Astrocyte of the cerebellum (primary cell): ENCODE data around the gene MYO1D.
A peak's percentile ranks its signal among the peaks of the same experiment; 100 is the strongest.

ENCODE experiments used
- DNase-seq: peaks from one replicate; pipeline ENCODE4 v3.0.0-alpha.2; 2011; ENCODE audit warnings: low read depth
- H3K4me3 ChIP-seq: 2 replicates; pipeline ENCODE4 v1.5.1; 2011; ENCODE audit warnings: mild to moderate bottlenecking, low read depth, low read length, moderate library complexity
- in situ Hi-C: cut with HindIII; loops from 2 replicates; pipeline ENCODE4 v1.10.0; 2017; ENCODE audit warnings: low sequenced_read_pairs
- TF ChIP-seq, protein P1 (sequence below): IDR thresholded peaks from 2 replicates; pipeline ENCODE4 v1.5.1; 2012; ENCODE audit warnings: low read length, low read depth, moderate library complexity, mild to moderate bottlenecking; ENCODE audit errors: missing control alignments

The MYO1D gene

GRCh38 chr17:32503251-32504165 lies 373.4 kb downstream of the MYO1D start:
- DNase-seq, result no peak
- in situ Hi-C loops, result no loop called here
- no peak overlapping the region for H3K4me3 ChIP-seq
- TF ChIP-seq, protein P1, sequence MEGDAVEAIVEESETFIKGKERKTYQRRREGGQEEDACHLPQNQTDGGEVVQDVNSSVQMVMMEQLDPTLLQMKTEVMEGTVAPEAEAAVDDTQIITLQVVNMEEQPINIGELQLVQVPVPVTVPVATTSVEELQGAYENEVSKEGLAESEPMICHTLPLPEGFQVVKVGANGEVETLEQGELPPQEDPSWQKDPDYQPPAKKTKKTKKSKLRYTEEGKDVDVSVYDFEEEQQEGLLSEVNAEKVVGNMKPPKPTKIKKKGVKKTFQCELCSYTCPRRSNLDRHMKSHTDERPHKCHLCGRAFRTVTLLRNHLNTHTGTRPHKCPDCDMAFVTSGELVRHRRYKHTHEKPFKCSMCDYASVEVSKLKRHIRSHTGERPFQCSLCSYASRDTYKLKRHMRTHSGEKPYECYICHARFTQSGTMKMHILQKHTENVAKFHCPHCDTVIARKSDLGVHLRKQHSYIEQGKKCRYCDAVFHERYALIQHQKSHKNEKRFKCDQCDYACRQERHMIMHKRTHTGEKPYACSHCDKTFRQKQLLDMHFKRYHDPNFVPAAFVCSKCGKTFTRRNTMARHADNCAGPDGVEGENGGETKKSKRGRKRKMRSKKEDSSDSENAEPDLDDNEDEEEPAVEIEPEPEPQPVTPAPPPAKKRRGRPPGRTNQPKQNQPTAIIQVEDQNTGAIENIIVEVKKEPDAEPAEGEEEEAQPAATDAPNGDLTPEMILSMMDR, result no peak

DNA sequence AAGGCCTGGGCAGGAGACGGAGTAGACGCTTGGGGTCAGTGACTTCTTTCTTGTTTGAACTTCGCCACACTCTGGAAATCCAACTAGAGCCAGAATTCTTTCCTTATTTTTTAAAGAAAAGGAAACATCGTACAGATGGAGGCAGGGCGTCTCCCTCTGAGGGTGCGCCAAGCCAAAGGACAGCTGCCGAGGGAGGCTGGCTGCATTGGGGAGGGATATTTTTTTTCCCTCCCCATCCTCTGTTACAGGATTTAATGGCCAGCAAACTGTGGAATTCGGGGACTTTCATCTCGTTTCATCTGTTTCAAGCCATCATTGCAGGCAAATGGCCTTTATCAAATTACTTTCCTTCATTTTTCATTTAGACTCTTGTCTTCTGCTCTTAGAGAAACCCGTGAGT lies 374.2 kb downstream of the MYO1D start:
- TF ChIP-seq, protein P1, result no peak
- no peak for DNase-seq
- in situ Hi-C loops, result no loop called here

GRCh38 chr17:32502013-32502412 lies 374.9 kb downstream of the MYO1D start:
- in situ Hi-C loops, result no loop called here
- no peak overlapping the region for H3K4me3 ChIP-seq
- no peak for DNase-seq
- TF ChIP-seq, protein P1, result no peak

More for the DNA sequence above, 374.2 kb downstream of the MYO1D start:
- H3K4me3 ChIP-seq, result no peak overlapping the region

DNA sequence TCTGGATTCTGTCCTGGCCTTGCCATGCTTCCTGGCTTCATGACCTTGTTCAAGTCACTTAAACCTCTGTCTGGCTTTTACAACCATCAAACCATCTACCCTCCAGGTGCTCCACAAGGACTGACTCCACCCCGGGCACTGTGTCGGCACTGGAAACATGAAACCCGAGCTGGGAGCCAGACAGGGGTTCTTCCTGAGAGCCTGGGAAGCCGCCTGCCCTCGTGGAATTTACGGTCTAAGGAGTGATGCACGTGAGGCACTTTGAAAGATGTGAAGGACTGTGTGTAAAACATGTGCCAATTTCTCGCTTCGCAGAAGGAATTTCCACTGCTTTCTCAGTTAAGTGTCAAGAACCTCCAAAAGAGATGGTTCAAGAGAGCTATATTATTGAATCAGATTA lies 378.5 kb downstream of the MYO1D start:
- H3K4me3 ChIP-seq, result no peak overlapping the region
- DNase-seq, result no peak
- TF ChIP-seq, protein P1, result no peak
- in situ Hi-C loops, result no loop called here

DNA sequence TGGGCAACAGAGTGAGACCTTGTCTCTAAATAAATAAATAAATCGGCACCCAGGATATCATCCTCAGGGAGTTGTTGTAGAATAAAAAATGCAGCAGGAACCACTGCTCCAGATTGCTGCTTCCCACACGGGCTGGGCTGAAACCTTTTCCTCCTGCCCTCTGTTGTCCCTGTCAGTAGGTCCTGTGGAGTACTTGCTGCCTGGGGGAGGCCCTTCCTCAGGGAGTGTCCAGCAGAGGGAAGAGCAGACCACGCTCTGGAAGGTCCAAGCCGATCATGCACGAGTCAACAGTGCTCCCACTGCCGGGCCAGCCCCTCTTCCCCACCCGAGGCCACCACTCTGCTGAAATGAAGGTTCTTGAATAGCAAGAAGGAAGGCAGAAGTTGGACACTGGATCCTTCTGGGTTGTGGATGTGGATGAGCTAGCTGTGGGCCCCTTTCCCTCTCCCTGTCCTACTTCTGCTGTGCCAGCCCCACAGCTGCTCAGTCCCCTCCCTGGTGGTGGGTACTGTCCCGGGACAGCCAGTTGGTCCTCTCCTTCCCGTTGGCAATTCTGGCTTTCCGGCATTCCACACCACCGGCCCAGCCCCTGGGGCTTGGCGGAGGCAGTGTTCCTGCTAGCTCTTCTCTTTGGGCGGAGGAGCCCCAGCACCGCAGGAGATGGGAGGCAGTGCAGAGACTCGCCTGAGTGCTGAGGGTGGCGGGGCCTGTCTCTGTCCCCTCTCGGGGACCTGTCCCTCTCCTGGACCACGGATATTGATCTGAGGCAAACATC lies 379.3 kb downstream of the MYO1D start:
- DNase-seq, result no peak
- H3K4me3 ChIP-seq, result no peak overlapping the region
- TF ChIP-seq, protein P1, result peak; percentile 22
- in situ Hi-C loops, result no loop called here

GRCh38 chr17:32496395-32497073 lies 380.4 kb downstream of the MYO1D start:
- TF ChIP-seq, protein P1, result no peak
- no peak for DNase-seq
- in situ Hi-C loops, result no loop called here
- H3K4me3 ChIP-seq, result no peak overlapping the region
